Neural crest cell (in vitro differentiated cells): Measurements from ENCODE around the gene ZSWIM4. TPM values are rescaled to one million over a fixed set of nuclear protein-coding genes. Genes with fewer than 3 reads are reported as not detected.

Source experiments
- DNase-seq: peaks from one replicate; pipeline ENCODE4 v3.0.0; 2021; ENCODE audit warnings: low read depth, mixed read lengths, low spot score
- H3K27ac Mint-ChIP-seq: one replicate; pipeline ENCODE4 v1.8.0; 2021; ENCODE audit warnings: mild to moderate bottlenecking, mixed read lengths; ENCODE audit not compliant: unreplicated experiment
- H3K27me3 Mint-ChIP-seq: 2 replicates; pipeline ENCODE4 v1.8.0; 2021; ENCODE audit warnings: low read depth, mild to moderate bottlenecking, mixed read lengths
- H3K36me3 Mint-ChIP-seq: 2 replicates; pipeline ENCODE4 v1.8.0; 2021; ENCODE audit warnings: low read depth, mild to moderate bottlenecking, mixed read lengths
- H3K4me1 Mint-ChIP-seq: 2 replicates; pipeline ENCODE4 v1.8.0; 2021; ENCODE audit warnings: mixed read lengths
- H3K4me3 Mint-ChIP-seq: one replicate; pipeline ENCODE4 v1.8.0; 2021; ENCODE audit warnings: mild to moderate bottlenecking, mixed read lengths
- H3K9me3 Mint-ChIP-seq: 2 replicates; pipeline ENCODE4 v1.8.0; 2021; ENCODE audit warnings: mixed read lengths
- total RNA-seq: library from RNA; stranded (reverse); gene quantifications from 2 replicates; pipeline ENCODE4 v1.2.1, GENCODE V29; 2021
- TF ChIP-seq, protein P1 (sequence below): fragments of 200-600 bp; sonication (generic); conservative IDR thresholded peaks from 2 replicates; pipeline ENCODE4 v1.5.0; 2021; ENCODE audit warnings: antibody characterized with exemption, mild to moderate bottlenecking

Gene ZSWIM4
- total RNA-seq, 1 donor from 2014 or later: 19.9 TPM

DNA sequence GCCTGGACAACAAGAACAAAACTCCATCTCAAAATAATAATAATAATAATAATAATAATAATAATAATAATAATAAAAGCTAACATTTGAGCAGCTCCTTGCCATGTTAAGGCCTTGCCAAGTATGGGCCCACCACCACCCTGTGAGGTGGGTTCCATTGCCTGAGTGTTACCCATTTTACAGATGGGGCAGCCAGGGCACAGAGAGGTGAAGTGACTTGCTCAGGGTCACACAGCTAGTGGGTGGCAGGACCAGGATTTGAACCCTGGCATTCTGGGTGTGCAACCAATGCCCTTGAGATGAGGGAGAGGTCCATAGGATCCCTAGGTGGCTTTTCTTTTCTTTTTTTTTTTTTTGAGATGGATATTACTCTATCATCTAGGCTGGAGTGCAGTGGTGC lies 29.5 kb downstream of the ZSWIM4 start:
- H3K27ac Mint-ChIP-seq: no peak overlapping the region
- peaks cover 8% of the 10 kb centered on the region for H3K4me1 Mint-ChIP-seq
- H3K4me3 Mint-ChIP-seq: no peak overlapping the region
- no peak for DNase-seq
- TF ChIP-seq, protein P1, sequence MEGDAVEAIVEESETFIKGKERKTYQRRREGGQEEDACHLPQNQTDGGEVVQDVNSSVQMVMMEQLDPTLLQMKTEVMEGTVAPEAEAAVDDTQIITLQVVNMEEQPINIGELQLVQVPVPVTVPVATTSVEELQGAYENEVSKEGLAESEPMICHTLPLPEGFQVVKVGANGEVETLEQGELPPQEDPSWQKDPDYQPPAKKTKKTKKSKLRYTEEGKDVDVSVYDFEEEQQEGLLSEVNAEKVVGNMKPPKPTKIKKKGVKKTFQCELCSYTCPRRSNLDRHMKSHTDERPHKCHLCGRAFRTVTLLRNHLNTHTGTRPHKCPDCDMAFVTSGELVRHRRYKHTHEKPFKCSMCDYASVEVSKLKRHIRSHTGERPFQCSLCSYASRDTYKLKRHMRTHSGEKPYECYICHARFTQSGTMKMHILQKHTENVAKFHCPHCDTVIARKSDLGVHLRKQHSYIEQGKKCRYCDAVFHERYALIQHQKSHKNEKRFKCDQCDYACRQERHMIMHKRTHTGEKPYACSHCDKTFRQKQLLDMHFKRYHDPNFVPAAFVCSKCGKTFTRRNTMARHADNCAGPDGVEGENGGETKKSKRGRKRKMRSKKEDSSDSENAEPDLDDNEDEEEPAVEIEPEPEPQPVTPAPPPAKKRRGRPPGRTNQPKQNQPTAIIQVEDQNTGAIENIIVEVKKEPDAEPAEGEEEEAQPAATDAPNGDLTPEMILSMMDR: no peak
- H3K9me3 Mint-ChIP-seq: no peaks in the 10 kb centered on the region
- peaks cover 9% of the 10 kb centered on the region for H3K36me3 Mint-ChIP-seq
- H3K27me3 Mint-ChIP-seq: no peaks in the 10 kb centered on the region

- Mint-ChIP-seq H3K27me3 (no peaks in the 10 kb centered on the region), H3K4me1 (peaks cover 8% of the 10 kb centered on the region), H3K36me3 (peaks cover 9% of the 10 kb centered on the region), H3K27ac (no peak overlapping the region), H3K9me3 (no peaks in the 10 kb centered on the region), H3K4me3 (peak overlapping the region; percentile 27)
- DNase-seq: no peak
- TF ChIP-seq, protein P1: no peak
Measured at GRCh38 chr19:13825489-13826441, 30.5 kb downstream of the ZSWIM4 start.

DNA sequence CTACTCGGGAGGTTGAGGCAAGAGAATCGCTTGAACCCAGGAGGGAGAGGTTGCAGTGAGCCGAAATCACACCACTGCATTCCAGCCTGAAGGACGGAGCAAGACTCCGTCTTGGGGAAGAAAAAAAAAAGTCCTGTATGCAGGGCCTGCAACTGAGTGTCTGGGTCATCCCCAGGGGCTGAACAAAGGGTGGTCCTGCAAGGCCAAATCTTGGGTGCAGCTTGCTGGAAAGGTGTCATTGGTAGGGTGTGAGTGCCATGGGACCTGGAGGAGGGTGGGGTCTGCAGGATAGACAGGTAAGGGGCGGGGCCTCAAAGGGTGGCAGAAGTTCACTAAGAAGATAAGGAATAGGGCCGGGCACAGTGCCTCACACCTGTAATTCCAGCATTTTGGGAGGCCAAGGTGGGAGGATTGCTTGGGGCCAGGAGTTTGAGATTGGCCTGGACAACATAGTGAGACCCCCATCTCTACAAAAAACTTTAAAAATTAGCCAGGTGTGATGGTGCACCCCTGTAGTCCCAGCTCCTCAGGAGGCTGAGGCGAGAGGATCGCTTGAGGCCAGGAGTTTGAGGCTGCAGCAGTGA lies 31.5 kb downstream of the ZSWIM4 start:
- no peaks in the 10 kb centered on the region for H3K9me3 Mint-ChIP-seq
- no peak overlapping the region for H3K4me3 Mint-ChIP-seq
- no peak for DNase-seq
- no peaks in the 10 kb centered on the region for H3K27me3 Mint-ChIP-seq
- TF ChIP-seq, protein P1: no peak
- peaks cover 8% of the 10 kb centered on the region for H3K4me1 Mint-ChIP-seq
- no peak overlapping the region for H3K27ac Mint-ChIP-seq
- H3K36me3 Mint-ChIP-seq: peaks cover 9% of the 10 kb centered on the region

GRCh38 chr19:13827656-13828055 lies 32.4 kb downstream of the ZSWIM4 start:
- Mint-ChIP-seq H3K36me3 (peaks cover 9% of the 10 kb centered on the region), H3K4me3 (no peak overlapping the region), H3K9me3 (no peaks in the 10 kb centered on the region), H3K4me1 (peaks cover 8% of the 10 kb centered on the region), H3K27me3 (no peaks in the 10 kb centered on the region), H3K27ac (peak overlapping the region; percentile 79)
- no peak for DNase-seq
- TF ChIP-seq, protein P1: no peak

- TF ChIP-seq, protein P1: no peak
- H3K9me3 Mint-ChIP-seq: no peaks in the 10 kb centered on the region
- H3K27ac Mint-ChIP-seq: no peak overlapping the region
- H3K27me3 Mint-ChIP-seq: peaks cover 3% of the 10 kb centered on the region
- no peak overlapping the region for H3K4me3 Mint-ChIP-seq
- peaks cover 9% of the 10 kb centered on the region for H3K36me3 Mint-ChIP-seq
- no peak for DNase-seq
- H3K4me1 Mint-ChIP-seq: peaks cover 20% of the 10 kb centered on the region
Measured at GRCh38 chr19:13830114-13830740, 35.0 kb downstream of the ZSWIM4 start.
